Measurements from ENCODE around the gene SUGP2. TPM values are rescaled to one million over a fixed set of nuclear protein-coding genes. Genes with fewer than 3 reads are reported as not detected.
"Not testable (repeated sequence)": the region's sequence is repeated elsewhere in the genome, so short reads cannot be mapped to it uniquely, and the experiment has no call there.

SUGP2 gene
- total RNA-seq, 6 experiments from 2014 or later = 17.4 to 36.4 (median 30.0) TPM

- no peak for TF ChIP-seq POLR2A (IDR thresholded peaks at IDR 0.05)
- no peak for TF ChIP-seq CTCF (IDR thresholded peaks at IDR 0.05)
- H3K36me3 ChIP-seq = peaks cover 0 to 60% (median 31%) of the 10 kb centered on the region in 4 donors
- 61% methylated on average over 4 of the region's 4 CpGs for WGBS (ENCODE audit: insufficient coverage, low coverage, low lambda C conversion rate, missing lambda C conversion rate)
- ATAC-seq = no peak
- H3K4me3 ChIP-seq = no peak overlapping the region
- peaks cover 0 to 35% (median 4%) of the 10 kb centered on the region in 4 donors for H3K4me1 ChIP-seq
- intact Hi-C loops (cut with DNase I) = no loop called here
- no peaks in the 10 kb centered on the region for H3K27me3 ChIP-seq
- no peak for DNase-seq
- H3K9me3 ChIP-seq = no peaks in the 10 kb centered on the region
- H3K27ac ChIP-seq = peak overlapping the region in 1 of 3 donors; percentile 54
Measured at GRCh38 chr19:19027228-19027627, 6.1 kb downstream of the SUGP2 start.

GRCh38 chr19:19026299-19026971 is 6.9 kb downstream of the SUGP2 start:
- WGBS (ENCODE audit: insufficient coverage, low coverage, low lambda C conversion rate, missing lambda C conversion rate) = 16% methylated on average over 9 of the region's 10 CpGs
- Histone ChIP-seq H3K36me3 (peaks cover 0 to 60% (median 31%) of the 10 kb centered on the region in 4 donors), H3K9me3 (no peaks in the 10 kb centered on the region), H3K27ac (peak overlapping the region in 1 of 3 donors; percentile 54), H3K4me3 (no peak overlapping the region), H3K27me3 (no peaks in the 10 kb centered on the region), H3K4me1 (peaks cover 0 to 32% (median 4%) of the 10 kb centered on the region in 4 donors)
- intact Hi-C loops (cut with DNase I) = no loop called here
- ATAC-seq (peak; percentile 91 to 98 (median 96)), DNase-seq (peak; percentile 66 to 89 (median 83))
- TF ChIP-seq POLR2A (IDR thresholded peaks at IDR 0.05) (no peak), CTCF (IDR thresholded peaks at IDR 0.05) (peak; percentile 38 to 59 (median 48))

- ATAC-seq = no peak
- Histone ChIP-seq H3K4me3 (no peak overlapping the region), H3K27me3 (no peaks in the 10 kb centered on the region), H3K27ac (peak overlapping the region in 1 of 3 donors; percentile 54), H3K36me3 (peaks cover 0 to 60% (median 31%) of the 10 kb centered on the region in 4 donors), H3K4me1 (peaks cover 0 to 36% (median 4%) of the 10 kb centered on the region in 4 donors), H3K9me3 (no peaks in the 10 kb centered on the region)
- 70% methylated on average over 10 of the region's 11 CpGs for WGBS (ENCODE audit: insufficient coverage, low coverage, low lambda C conversion rate, missing lambda C conversion rate)
- TF ChIP-seq POLR2A (IDR thresholded peaks at IDR 0.05) = no peak
- no peak for TF ChIP-seq CTCF (IDR thresholded peaks at IDR 0.05)
- intact Hi-C loops (cut with DNase I) = no loop called here
- no peak for DNase-seq
Measured at GRCh38 chr19:19025861-19026260, 7.5 kb downstream of the SUGP2 start.

- H3K27me3 ChIP-seq; intact Hi-C loops (cut with DNase I); DNase-seq; H3K9me3 ChIP-seq; H3K27ac ChIP-seq; ATAC-seq; H3K4me3 ChIP-seq: not testable (repeated sequence)
- peaks cover 0 to 36% (median 4%) of the 10 kb centered on the region in 4 donors for H3K4me1 ChIP-seq
- 86% methylated on average over 1 of the region's 1 CpG for WGBS (ENCODE audit: insufficient coverage, low coverage, low lambda C conversion rate, missing lambda C conversion rate)
- peaks cover 0 to 52% (median 30%) of the 10 kb centered on the region in 4 donors for H3K36me3 ChIP-seq
Measured at GRCh38 chr19:19023376-19023775, 9.9 kb downstream of the SUGP2 start.

GRCh38 chr19:19022380-19022961 is 10.8 kb downstream of the SUGP2 start:
- Histone ChIP-seq H3K4me3 (no peak overlapping the region), H3K9me3 (no peaks in the 10 kb centered on the region), H3K27me3 (no peaks in the 10 kb centered on the region), H3K27ac (no peak overlapping the region), H3K36me3 (peaks cover 0 to 53% (median 26%) of the 10 kb centered on the region in 4 donors), H3K4me1 (peaks cover 0 to 31% (median 4%) of the 10 kb centered on the region in 4 donors)
- WGBS (ENCODE audit: insufficient coverage, low coverage, low lambda C conversion rate, missing lambda C conversion rate) = 74% methylated on average over 4 of the region's 4 CpGs
- TF ChIP-seq POLR2A (IDR thresholded peaks at IDR 0.05) = no peak
- no peak for TF ChIP-seq CTCF (IDR thresholded peaks at IDR 0.05)
- no peak for DNase-seq
- intact Hi-C loops (cut with DNase I) = no loop called here
- ATAC-seq = no peak

Measured in right lobe of liver (tissue), 6 donors.